Epithelial cell of prostate (primary cell): ENCODE data around the gene HECW1.

Source experiments
- DNase-seq: peaks from one replicate; pipeline ENCODE4 v3.0.0-alpha.2; 2011; ENCODE audit warnings: low read depth, low spot score
- H3K27ac ChIP-seq: fragments of 450-650 bp; 2 replicates; pipeline ENCODE4 v1.5.1; 2017; ENCODE audit warnings: mild to moderate bottlenecking

Gene HECW1

DNA sequence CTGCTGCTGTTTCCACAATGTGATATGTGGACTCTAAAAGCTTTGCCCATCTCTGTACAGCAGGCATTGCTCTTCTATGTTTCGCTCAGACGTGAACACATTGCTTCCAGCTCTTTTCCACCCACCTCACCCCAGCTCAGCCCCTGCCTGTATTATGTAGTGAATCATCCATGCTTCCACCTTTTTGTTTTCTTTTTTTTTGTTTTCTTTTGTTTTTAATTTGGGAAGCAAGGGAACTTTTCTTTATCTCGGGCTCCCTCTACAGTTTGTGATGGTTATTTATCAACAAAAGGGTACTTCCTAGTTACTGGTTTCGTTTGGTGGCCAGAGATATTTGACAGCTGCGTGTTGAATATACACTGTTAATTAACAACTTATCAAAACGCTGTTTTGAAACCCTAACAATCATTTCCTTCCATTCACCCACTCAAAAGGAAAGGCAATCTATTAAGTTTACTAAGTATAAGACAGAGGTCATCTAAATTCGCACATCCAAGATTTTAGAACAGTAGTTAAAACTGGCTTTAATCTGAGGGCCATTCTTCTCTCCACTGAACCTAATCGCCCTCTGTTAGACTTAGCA lies 342.6 kb downstream of the HECW1 start:
- no peak for DNase-seq
- H3K27ac ChIP-seq, result no peak overlapping the region

DNA sequence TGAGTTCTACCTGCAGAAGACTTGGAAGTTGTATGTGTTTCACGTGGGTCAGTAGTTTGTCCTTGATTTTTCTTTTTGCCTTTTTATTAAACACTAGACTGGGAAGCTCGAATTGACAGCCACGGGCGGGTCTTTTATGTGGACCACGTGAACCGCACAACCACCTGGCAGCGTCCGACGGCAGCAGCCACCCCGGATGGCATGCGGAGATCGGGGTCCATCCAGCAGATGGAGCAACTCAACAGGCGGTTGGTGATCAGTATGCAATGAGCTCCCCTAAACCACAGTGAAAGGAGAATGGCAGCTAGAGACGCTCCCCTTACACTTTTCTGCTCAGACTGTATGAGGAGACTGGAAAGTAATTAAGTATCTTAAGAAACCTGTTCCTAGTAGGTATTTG lies 343.8 kb downstream of the HECW1 start:
- H3K27ac ChIP-seq, result no peak overlapping the region
- no peak for DNase-seq

DNA sequence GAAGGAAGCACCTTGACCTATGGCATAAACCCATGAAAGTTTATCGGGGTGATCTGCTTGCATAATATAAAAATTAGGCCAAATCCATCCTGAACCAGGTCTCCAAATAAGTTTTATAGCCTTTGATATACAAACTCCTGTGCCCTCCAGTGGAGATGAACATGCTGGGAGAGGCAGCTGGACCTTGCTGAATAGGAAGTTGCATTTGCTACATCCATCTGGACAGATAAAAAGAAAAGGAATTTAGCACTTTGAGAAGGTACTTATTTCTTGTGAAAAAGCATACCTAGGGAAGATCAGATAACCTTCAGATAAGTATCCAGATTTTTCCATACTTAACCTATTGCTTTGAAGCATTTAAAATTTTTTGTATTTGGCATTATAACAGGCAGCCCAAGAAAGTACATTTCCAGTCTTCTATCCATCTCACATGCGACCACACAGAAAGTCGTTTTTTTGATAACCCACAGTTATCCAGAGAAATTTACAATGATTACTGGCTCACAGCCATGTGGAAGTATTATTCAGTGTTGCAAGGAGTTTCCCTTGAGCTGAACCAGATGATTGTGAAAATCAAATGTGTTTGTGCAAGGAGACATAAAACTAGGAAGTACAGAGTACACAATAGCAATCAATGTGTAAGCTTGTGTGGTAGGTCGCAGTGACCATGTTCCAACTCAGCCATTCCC lies 346.0 kb downstream of the HECW1 start:
- H3K27ac ChIP-seq, result no peak overlapping the region
- no peak for DNase-seq

DNA sequence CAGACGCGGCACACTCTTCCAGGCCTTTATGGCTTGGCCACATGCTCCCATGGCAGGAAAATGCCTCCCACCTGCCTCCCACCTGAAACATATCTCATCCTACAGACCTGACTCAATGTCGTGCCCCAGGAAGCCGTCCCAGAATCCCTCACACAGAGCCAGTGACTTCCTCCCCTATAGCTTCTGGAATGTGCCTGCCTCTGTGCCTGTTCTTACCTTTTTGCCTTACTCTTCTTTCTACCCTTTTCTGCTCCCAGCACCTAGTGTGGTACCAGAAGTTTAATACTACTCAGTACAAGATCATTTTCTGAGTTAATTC lies 346.5 kb downstream of the HECW1 start:
- no peak for DNase-seq
- no peak overlapping the region for H3K27ac ChIP-seq

DNA sequence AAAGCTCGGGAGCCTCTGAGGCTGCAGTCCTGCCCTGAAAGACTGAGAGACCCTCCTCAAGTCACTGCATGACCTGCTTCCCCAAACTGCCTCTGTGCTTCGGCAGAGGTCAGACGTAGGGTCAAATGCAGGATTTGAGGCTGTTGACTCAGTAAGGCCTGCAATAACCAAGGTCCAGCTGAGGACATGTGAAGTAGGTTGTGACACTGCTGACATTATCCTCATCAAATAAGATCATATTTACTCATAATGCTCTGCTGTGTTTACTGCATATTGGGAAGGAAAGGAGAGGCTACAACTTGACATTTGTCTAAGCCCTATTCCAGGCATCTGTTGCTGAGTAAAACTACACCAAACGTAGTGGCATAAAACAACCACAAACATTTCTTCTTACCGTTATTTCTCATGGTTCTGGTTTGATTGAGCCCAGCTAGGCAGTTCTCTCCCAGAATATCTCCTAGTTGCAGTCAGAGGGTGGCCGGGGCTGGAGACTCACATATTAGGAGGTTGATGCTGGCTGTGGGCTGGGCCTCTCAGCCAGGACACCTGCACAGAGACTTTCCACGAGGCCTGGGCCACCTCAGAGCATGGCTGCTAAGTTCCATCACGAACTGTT lies 348.4 kb downstream of the HECW1 start:
- DNase-seq, result no peak
- H3K27ac ChIP-seq, result no peak overlapping the region

DNA sequence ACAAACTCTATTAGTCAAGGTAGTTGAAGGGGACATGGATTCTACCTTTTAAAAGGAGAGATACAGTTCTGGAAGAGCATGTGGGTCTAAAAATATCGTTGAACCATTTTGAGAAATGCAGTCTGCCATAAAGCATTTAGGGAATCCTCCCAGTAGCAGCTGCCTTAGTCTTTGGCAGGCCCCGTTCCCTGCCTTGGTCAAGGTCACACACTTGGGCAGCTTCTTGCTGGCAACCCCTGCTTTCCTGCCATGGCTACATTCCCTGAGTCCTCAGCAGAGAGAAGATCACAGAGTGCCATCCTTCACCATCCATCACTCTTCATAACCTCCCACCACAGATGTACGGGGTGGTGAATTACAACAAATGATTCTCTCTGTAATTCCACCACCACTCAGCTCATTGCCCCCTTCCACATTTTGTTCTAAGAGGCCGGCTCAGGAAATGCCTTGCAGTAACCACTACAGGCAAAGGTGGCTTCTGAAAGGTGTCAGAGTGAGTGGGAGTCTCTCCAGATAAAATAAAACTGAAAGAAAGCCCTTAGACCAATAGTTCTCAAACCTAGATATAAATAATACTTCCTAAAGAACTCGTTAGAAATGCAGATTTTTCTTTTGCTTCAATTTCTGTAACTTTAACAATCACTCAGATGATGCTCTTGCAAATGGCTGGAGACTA lies 349.0 kb downstream of the HECW1 start:
- no peak overlapping the region for H3K27ac ChIP-seq
- no peak for DNase-seq

DNA sequence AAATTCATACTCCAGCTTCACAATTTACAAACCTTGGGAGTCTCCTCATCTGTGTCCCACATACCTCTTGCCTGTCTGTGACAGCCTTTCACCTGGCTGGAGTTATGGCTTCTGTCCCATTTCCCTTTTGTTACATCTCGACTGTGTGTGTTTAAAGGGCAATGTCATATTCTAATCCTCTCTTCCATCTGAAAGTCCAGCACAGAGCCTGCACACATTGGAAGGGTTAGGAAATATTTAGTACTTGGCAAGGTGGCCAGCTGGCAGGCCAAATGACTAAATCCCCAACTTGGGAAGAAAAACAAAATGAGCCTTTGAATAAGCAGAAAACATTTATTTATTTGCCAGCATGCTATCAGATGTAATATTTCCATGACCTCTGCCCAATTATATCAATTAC lies 350.4 kb downstream of the HECW1 start:
- no peak overlapping the region for H3K27ac ChIP-seq
- no peak for DNase-seq

DNA sequence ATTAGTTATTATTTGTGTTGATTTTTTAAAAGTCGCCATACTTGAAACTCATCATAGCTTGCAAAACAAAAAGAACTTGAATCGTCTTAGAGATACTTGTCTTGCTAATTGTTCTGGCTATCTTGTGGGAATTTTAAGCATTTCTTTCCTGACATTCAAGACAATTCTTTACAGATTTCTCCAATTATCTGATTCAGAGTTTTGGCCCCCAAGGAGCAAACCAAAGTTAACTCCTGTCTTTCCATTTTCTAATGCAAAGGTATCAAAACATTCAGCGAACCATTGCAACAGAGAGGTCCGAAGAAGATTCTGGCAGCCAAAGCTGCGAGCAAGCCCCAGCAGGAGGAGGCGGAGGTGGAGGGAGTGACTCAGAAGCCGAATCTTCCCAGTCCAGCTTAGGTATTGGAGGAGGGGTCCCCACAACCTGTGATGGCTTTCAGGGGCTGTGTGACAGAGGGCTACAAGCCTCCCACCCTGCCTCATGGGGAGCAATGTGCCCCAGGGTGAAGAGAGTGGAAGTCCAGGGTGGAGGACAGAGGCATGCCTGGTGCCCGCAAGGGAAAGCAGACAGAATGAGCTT lies 351.0 kb downstream of the HECW1 start:
- peak; percentile 20 for DNase-seq
- no peak overlapping the region for H3K27ac ChIP-seq

DNA sequence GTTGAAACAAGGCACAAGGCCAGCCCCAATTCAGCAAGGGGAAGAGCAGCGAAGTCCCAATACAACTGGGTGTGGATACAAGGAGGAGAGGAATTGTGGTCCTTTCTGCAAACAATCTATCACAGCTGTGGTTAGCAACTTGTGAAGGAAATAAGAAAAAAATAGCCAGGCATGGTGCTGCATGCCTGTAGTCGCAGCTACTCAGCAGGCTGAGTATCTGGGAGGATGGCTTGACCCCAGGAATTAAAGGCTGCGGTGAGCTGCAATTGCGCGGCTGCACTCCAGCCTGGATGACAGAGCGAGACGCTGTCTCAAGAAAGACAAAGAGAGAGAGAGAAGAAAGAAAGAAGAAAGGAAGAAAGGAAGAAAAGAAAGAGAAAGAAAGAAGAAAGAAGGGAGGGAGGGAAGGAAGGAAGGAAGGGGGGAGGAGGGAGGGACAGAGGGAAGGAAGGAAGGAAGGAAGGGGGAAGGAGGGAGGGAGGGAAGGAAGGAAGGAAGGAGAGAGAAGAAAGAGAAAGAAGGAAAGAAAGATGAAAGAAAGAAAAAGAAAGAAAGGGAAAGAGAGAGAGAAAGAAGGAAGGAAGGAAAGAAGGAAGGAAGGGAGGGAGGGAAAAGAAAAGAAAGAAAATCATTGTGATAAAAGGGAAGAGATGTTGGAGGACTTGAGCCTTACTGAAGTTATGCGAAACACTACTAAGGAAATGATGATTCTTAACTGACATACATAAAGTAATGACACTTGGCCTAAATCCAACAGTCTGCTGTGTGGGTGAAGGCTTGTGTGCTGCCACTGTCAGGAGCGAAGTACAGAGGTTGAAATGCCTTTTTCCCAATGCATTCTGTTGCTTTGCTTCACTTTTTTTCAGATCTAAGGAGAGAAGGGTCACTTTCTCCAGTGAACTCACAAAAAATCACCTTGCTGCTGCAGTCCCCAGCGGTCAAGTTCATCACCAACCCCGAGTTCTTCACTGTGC lies 353.4 kb downstream of the HECW1 start:
- no peak for DNase-seq
- no peak overlapping the region for H3K27ac ChIP-seq

DNA sequence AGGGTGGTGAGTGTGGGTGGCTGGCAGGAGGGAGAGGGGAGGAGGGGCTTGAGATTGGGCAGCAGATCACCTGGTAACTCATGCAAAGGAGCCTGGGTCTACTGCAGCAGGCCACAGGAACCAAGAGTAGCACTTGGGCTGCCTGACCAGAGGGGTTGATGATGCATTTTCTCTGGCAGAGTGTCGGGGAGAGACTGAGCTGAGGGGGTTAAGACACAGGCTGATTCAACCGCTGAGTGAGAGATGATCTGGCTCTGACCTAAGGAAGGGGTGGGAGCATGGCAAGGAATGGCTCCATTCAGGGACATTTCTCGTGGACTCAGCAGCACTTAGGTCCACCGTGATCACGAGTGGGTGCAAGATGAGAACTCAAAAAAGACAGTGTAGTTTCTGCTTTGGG lies 355.0 kb downstream of the HECW1 start:
- no peak overlapping the region for H3K27ac ChIP-seq
- DNase-seq, result no peak

DNA sequence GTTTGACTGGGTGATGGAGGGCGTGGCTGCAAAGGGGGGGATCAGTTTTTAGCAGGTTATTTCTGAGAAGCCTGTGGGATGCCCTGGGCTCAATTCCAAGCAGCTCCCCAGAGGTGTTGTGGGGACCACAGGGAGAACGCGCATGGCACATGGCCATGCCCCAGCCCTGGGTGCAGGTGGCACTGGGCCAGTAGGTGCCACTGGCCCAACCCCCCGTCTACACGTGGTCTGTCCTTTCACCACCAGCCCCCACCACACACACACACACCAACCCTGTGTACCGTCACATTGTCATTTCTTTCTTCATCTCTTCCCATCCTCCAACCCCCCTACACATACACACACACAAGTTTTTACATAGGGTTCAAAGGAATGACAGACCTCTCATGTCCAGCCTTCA lies 355.4 kb downstream of the HECW1 start:
- no peak for DNase-seq
- H3K27ac ChIP-seq, result no peak overlapping the region

DNA sequence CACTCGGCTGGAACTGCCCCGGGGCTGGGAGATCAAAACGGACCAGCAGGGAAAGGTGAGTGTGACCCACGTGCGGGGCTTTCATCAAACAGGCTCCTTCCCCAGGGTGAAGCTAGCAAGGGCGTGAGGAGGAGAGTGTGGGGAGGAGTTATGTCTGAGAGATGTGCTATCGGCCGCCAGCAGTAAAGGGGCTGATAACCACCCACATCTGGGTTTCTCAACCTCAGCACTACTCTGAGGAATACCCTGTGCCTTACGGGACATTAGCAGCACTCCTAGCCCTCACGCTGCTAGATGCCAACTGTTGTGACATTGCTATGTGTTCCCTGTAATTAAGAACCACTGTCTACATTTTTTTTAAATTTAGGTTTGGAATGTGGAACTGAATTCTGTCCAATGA lies 356.6 kb downstream of the HECW1 start:
- no peak for DNase-seq
- H3K27ac ChIP-seq, result no peak overlapping the region

DNA sequence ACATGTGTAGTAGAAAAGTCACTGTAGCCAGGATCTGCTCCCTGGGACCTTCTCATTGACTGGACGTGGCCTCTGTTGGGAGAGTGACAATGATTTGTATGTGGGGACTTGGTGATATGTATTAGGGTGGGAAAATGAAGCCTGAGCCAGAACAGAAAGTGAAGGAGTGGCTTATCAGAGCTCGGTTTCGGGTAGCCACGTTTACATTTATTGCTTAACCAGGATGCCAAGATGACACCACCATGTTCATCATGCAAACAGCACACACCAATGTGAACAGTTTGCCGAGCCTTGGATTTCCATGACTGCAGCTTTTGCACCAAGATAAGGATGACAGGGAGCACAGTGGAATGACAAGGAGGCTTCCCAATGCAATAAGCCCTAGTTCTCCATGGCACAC lies 357.7 kb downstream of the HECW1 start:
- H3K27ac ChIP-seq, result no peak overlapping the region
- no peak for DNase-seq

DNA sequence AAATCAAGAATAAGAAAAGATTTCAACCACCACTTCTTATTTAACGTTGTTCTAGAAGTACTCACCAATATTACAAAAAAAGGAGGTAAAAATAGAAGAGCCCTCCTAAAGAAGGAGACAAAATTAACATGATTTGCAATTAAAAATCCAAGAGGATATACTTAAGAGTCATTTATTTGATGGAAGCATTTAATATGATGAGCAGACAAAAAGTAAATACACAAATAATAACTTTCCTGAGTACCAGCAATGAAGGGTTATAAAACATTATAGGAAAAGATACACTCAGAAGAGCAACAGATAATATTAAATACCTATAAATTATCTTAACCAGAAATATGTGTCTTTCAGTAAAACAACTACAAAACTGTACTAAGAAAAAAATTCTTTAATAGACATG lies 363.5 kb downstream of the HECW1 start:
- no peak overlapping the region for H3K27ac ChIP-seq
- no peak for DNase-seq

DNA sequence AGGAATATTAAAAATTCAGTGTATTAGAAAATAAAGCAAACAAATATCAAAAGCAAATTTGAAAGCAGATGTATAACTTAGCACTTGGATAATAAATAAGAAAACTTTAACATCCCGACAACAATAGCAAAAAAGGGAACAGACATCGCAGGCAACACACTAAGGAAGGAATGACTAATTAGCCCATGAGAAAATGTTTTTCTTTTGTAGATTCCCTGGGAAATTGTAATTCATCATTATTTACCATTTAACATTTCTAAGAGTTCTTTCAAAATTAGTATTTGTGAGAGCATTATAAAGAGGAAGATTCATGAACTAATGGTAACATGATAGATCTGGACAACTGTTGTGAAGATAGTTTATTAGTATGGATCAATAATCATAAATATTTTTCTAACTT lies 364.4 kb downstream of the HECW1 start:
- H3K27ac ChIP-seq, result no peak overlapping the region
- DNase-seq, result no peak

DNA sequence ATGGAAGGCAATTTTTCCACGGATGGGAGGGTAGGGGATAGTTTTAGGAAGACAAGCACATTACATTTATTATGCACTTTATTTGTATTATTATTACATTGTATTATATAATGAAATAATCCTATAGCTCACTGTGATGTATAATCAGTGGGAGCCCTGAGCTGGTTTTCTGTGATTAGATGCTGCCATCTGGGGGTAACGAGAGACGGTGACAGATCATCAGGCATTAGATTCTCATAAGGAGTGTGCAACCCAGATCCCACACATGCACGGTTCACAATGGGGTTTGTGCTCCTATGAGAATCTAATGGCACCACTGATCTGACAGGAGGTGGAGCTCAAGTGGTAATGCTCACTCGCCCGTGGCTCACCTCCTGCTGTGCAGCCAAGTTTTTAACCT lies 366.6 kb downstream of the HECW1 start:
- no peak overlapping the region for H3K27ac ChIP-seq
- DNase-seq, result no peak

DNA sequence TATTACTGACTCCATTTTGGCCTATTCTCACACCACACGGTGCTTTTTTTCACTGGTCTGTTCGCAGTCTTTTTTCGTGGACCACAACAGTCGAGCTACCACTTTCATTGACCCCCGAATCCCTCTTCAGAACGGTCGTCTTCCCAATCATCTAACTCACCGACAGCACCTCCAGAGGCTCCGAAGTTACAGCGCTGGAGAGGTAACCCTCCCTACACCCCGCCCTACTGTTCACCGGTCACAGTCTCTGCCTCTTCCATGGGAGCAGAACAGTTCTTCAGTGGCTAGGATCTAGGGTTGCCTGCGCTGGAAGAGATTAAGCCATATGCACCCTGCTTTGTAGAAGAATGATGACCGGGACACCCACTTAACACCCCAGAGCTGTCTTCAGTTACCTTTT lies 367.1 kb downstream of the HECW1 start:
- H3K27ac ChIP-seq, result no peak overlapping the region
- DNase-seq, result no peak

DNA sequence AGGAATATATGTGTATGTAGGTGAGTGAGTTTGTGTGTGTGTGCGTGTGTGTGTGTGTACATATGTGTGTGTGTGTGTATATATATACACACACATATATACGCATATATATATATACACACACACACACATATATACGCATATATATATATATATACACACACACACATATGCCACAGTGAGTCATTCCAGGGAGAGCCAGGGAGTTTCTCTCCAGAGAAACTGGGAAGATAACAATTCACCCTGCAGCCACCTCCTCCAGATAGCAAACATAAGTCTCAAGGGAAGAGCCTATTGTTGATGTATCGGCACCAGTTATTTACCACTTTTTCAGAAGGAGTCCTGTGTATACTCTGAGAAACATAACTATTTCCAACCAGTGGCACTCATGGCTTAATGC lies 368.1 kb downstream of the HECW1 start:
- no peak for DNase-seq
- H3K27ac ChIP-seq, result no peak overlapping the region

DNA sequence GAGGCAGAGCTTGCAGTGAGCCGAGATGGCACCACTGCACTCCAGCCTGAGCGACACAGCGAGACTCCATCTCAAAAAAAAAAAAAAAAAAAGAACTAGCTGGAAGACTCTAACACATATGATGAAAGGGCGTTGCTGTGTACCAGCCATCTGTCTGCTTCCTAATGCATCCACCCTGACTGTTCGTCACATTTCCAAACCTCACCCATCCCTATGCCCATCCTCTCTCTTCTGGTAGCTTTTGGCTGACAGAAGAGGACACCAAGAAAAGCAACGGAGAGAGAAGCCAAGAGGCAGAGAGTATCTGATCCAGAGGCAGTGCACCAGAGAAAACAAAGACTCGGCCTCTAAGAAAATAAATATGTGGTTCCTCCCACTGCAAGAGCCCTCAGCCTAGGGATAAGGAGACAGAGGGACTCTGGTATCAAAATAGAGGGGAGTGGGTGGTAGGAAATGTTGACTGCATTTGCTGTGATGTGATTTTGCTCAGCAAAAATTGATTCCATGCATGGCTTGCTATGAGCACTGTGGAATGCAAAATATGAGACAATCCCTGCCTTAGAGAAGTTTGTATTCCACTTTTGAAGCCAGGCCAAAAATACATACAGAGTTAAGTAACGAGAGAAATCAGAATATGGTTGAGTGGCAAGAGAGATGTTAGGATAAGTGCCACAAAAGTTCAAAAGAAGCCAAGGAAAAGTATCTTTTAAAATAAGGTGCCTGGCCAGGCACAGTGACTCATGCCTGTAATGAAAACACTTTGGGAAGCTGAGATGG lies 369.6 kb downstream of the HECW1 start:
- no peak for DNase-seq
- H3K27ac ChIP-seq, result no peak overlapping the region
